Skin epidermis (tissue), 12 donors: ENCODE measurements around the gene EPHB2.

Experiments
- H3K27ac ChIP-seq, 21 experiments: fragments of 200-600 bp; sonication (generic) in 11 of 21; one replicate each; pipeline ENCODE4 v1.5.0; 2020; ENCODE audit warnings: mild to moderate bottlenecking in 3 of 21, inconsistent platforms in 2 of 21, moderate library complexity in 2 of 21
- H3K4me3 ChIP-seq, 7 experiments: fragments of 200-600 bp; sonication (generic) in 2 of 7; one replicate each; pipeline ENCODE4 v1.5.0; 2020; ENCODE audit warnings: inconsistent platforms in 2 of 7, mild to moderate bottlenecking in 2 of 7, moderate library complexity in 1 of 7

The EPHB2 gene

GRCh38 chr1:22791831-22792347, 81.2 kb downstream of the EPHB2 start:
- Histone ChIP-seq H3K27ac (no peak overlapping the region), H3K4me3 (no peak overlapping the region)

- Histone ChIP-seq H3K27ac (no peak overlapping the region), H3K4me3 (no peak overlapping the region)
Observed at GRCh38 chr1:22792396-22793160, 81.9 kb downstream of the EPHB2 start.

- Histone ChIP-seq H3K4me3 (no peak overlapping the region), H3K27ac (no peak overlapping the region)
Observed at GRCh38 chr1:22793647-22794046, 83.0 kb downstream of the EPHB2 start.

GRCh38 chr1:22794647-22795365, 84.2 kb downstream of the EPHB2 start:
- Histone ChIP-seq H3K4me3 (no peak overlapping the region), H3K27ac (peak overlapping the region in 1 of 21 experiments; percentile 10)

- no peak overlapping the region for H3K4me3 ChIP-seq
- no peak overlapping the region for H3K27ac ChIP-seq
Observed at GRCh38 chr1:22795366-22795714, 84.7 kb downstream of the EPHB2 start.

- Histone ChIP-seq H3K4me3 (no peak overlapping the region), H3K27ac (no peak overlapping the region)
Observed at GRCh38 chr1:22796642-22797041, 86.0 kb downstream of the EPHB2 start.

GRCh38 chr1:22798083-22798482, 87.4 kb downstream of the EPHB2 start:
- no peak overlapping the region for H3K27ac ChIP-seq
- no peak overlapping the region for H3K4me3 ChIP-seq

GRCh38 chr1:22799971-22800370, 89.3 kb downstream of the EPHB2 start:
- no peak overlapping the region for H3K27ac ChIP-seq
- no peak overlapping the region for H3K4me3 ChIP-seq

GRCh38 chr1:22800629-22801028, 90.0 kb downstream of the EPHB2 start:
- Histone ChIP-seq H3K4me3 (no peak overlapping the region), H3K27ac (no peak overlapping the region)

GRCh38 chr1:22801347-22801746, 90.7 kb downstream of the EPHB2 start:
- Histone ChIP-seq H3K27ac (no peak overlapping the region), H3K4me3 (no peak overlapping the region)

GRCh38 chr1:22801761-22802160, 91.1 kb downstream of the EPHB2 start:
- Histone ChIP-seq H3K27ac (no peak overlapping the region), H3K4me3 (no peak overlapping the region)

- Histone ChIP-seq H3K27ac (peak overlapping the region in 4 of 21 experiments; percentile 11 to 63 (median 25)), H3K4me3 (no peak overlapping the region)
Observed at GRCh38 chr1:22803833-22804232, 93.2 kb downstream of the EPHB2 start.

- Histone ChIP-seq H3K27ac (peak overlapping the region in 7 of 21 experiments; percentile 4 to 63 (median 26)), H3K4me3 (no peak overlapping the region)
Observed at GRCh38 chr1:22804406-22804805, 93.8 kb downstream of the EPHB2 start.

- Histone ChIP-seq H3K27ac (peak overlapping the region in 7 of 21 experiments; percentile 4 to 63 (median 23)), H3K4me3 (no peak overlapping the region)
Observed at GRCh38 chr1:22804969-22805671, 94.5 kb downstream of the EPHB2 start.

GRCh38 chr1:22805672-22806038, 95.0 kb downstream of the EPHB2 start:
- Histone ChIP-seq H3K27ac (no peak overlapping the region), H3K4me3 (no peak overlapping the region)

GRCh38 chr1:22806584-22806983, 95.9 kb downstream of the EPHB2 start:
- Histone ChIP-seq H3K27ac (no peak overlapping the region), H3K4me3 (no peak overlapping the region)

GRCh38 chr1:22807340-22807739, 96.7 kb downstream of the EPHB2 start:
- Histone ChIP-seq H3K4me3 (no peak overlapping the region), H3K27ac (no peak overlapping the region)

- peak overlapping the region in 9 of 21 experiments; percentile 3 to 60 (median 34) for H3K27ac ChIP-seq
- no peak overlapping the region for H3K4me3 ChIP-seq
Observed at GRCh38 chr1:22808186-22808675, 97.6 kb downstream of the EPHB2 start.

- Histone ChIP-seq H3K27ac (peak overlapping the region in 12 of 21 experiments; percentile 5 to 60 (median 34)), H3K4me3 (no peak overlapping the region)
Observed at GRCh38 chr1:22808676-22809483, 98.2 kb downstream of the EPHB2 start.
